K562 (cell line): ENCODE measurements around the gene BTRC.

ENCODE experiments used
- CTCF ChIP-seq, 3 experiments: IDR thresholded peaks in 2 of 3; conservative IDR thresholded peaks in 1 of 3; 2 replicates each; pipeline ENCODE4 v1.5.1; 2011 to 2012; ENCODE audit warnings: low read length in 3 of 3, mild to moderate bottlenecking in 3 of 3, control low read depth in 2 of 3, improper control_type of control experiment in 1 of 3, inconsistent platforms in 1 of 3, low read depth in 1 of 3, mixed read lengths in 1 of 3, moderate library complexity in 1 of 3; ENCODE audit not compliant: insufficient read depth in 2 of 3
- FOXA1 ChIP-seq: fragments of 450-650 bp; IDR thresholded peaks from 2 replicates; pipeline ENCODE4 v1.6.1; 2016; ENCODE audit warnings: mild to moderate bottlenecking, borderline replicate concordance
- MNT ChIP-seq, 2 experiments: fragments of 450-650 bp; conservative IDR thresholded peaks; 2 replicates each; pipeline ENCODE4 v1.6.1; 2017; ENCODE audit warnings: mild to moderate bottlenecking in 2 of 2, moderate library complexity in 2 of 2
- ZFX ChIP-seq: sonication (generic); formaldehyde crosslinking; IDR thresholded peaks from 2 replicates; pipeline ENCODE4 v1.8.0; 2022; ENCODE audit warnings: mild to moderate bottlenecking, missing genetic modification reagents, moderate library complexity

GRCh38 chr10:101494650-101495049 lies 140.7 kb downstream of the BTRC start:
- TF ChIP-seq FOXA1 (no peak), CTCF (IDR thresholded peaks at IDR 0.05 in 2 of 3, conservative IDR thresholded peaks at IDR 0.05 in 1 of 3; ENCODE audit: insufficient read depth in 2 of 3, low read depth in 1 of 3, low read length in 3 of 3) (no peak), MNT (conservative IDR thresholded peaks at IDR 0.05) (no peak), ZFX (CRISPR knock-in tag) (no peak)
